Activated B cell treated with CpG ODN at 0.5 μM for 24 hours (primary cell): ENCODE measurements around the gene ATP11C. TPM values are rescaled to one million over a fixed set of nuclear protein-coding genes. Genes with fewer than 3 reads are reported as not detected.

Experiments
- ATAC-seq: fragments of 200-7000 bp; cut with Tn5 transposase; one replicate; pipeline ENCODE4 v1.10.0; 2021; ENCODE audit warnings: low read depth, mild to moderate bottlenecking, moderate library complexity
- CTCF ChIA-PET: fragments of 350-600 bp; sonication (Branson Sonifier 250); formaldehyde crosslinking; loops from one replicate; lab custom pipeline; 2021; ENCODE audit warnings: antibody characterized with exemption; lab: Charles Lee
- POLR2A ChIA-PET: fragments of 350-600 bp; sonication (Branson Sonifier 250); formaldehyde crosslinking; loops from one replicate; lab custom pipeline; 2021; ENCODE audit warnings: antibody characterized with exemption; lab: Charles Lee
- DNase-seq: peaks from one replicate; pipeline ENCODE4 v3.0.0; 2022
- H3K27ac Mint-ChIP-seq: one replicate; pipeline ENCODE4 v1.8.0; 2020; ENCODE audit warnings: mixed read lengths
- H3K27me3 Mint-ChIP-seq: one replicate; pipeline ENCODE4 v1.8.0; 2021; ENCODE audit warnings: mixed read lengths
- H3K36me3 Mint-ChIP-seq: one replicate; pipeline ENCODE4 v1.8.0; 2021; ENCODE audit warnings: low read depth, mixed read lengths
- H3K4me1 Mint-ChIP-seq: one replicate; pipeline ENCODE4 v1.8.0; 2021; ENCODE audit warnings: mixed read lengths
- H3K4me3 Mint-ChIP-seq: one replicate; pipeline ENCODE4 v1.8.0; 2020; ENCODE audit warnings: mild to moderate bottlenecking, mixed read lengths
- H3K9me3 Mint-ChIP-seq: one replicate; pipeline ENCODE4 v1.8.0; 2020; ENCODE audit warnings: mixed read lengths
- CTCF ChIP-seq: fragments of 200-600 bp; IDR thresholded peaks from one replicate; pipeline ENCODE4 v1.8.0; 2022; ENCODE audit warnings: antibody characterized with exemption, mild to moderate bottlenecking
- intact Hi-C: fragments of 100-400 bp; cut with micrococcal nuclease; formaldehyde crosslinking; loops from one replicate; pipeline ENCODE4 v1.15.1; 2024
- total RNA-seq: library from RNA; stranded (reverse); gene quantifications from 2 replicates; pipeline ENCODE4 v1.2.3, GENCODE V29; 2022

Gene ATP11C
- total RNA-seq, 1 donor from 2014 or later, result 19.7 TPM

- Mint-ChIP-seq H3K36me3 (peaks cover 6% of the 10 kb centered on the region), H3K4me3 (no peak overlapping the region)
- POLR2A ChIA-PET, result no interaction called here
Measured at GRCh38 chrX:139826065-139827044, 106.5 kb downstream of the ATP11C start.

GRCh38 chrX:139825618-139826017, 107.2 kb downstream of the ATP11C start:
- ATAC-seq, result no peak
- POLR2A ChIA-PET, result no interaction called here
- H3K27me3 Mint-ChIP-seq, result no peaks in the 10 kb centered on the region
- TF ChIP-seq CTCF, result no peak
- H3K4me1 Mint-ChIP-seq, result peaks cover 8% of the 10 kb centered on the region
- intact Hi-C loops, result loop anchor here (5.0 kb wide), 1 partner anchor 42 kb away; no protein-coding TSS in a partner anchor
- no peak for DNase-seq
- no peak overlapping the region for H3K27ac Mint-ChIP-seq
- CTCF ChIA-PET, result no interaction called here
- H3K9me3 Mint-ChIP-seq, result no peaks in the 10 kb centered on the region
- H3K36me3 Mint-ChIP-seq, result peaks cover 8% of the 10 kb centered on the region
- H3K4me3 Mint-ChIP-seq, result no peak overlapping the region

More at GRCh38 chrX:139826065-139827044, 106.5 kb downstream of the ATP11C start:
- Mint-ChIP-seq H3K9me3 (no peaks in the 10 kb centered on the region), H3K27ac (no peak overlapping the region), H3K4me1 (peaks cover 11% of the 10 kb centered on the region), H3K27me3 (no peaks in the 10 kb centered on the region)
- ATAC-seq (no peak), DNase-seq (no peak)
- no peak for TF ChIP-seq CTCF
- intact Hi-C loops, result loop anchor here (5.0 kb wide), 1 partner anchor 41 kb away; no protein-coding TSS in a partner anchor
- CTCF ChIA-PET, result no interaction called here

- Mint-ChIP-seq H3K27ac (no peak overlapping the region), H3K4me1 (peaks cover 8% of the 10 kb centered on the region), H3K27me3 (no peaks in the 10 kb centered on the region), H3K9me3 (no peaks in the 10 kb centered on the region), H3K4me3 (no peak overlapping the region), H3K36me3 (peaks cover 8% of the 10 kb centered on the region)
- no peak for ATAC-seq
- CTCF ChIA-PET, result no interaction called here
- POLR2A ChIA-PET, result no interaction called here
- no peak for TF ChIP-seq CTCF
- intact Hi-C loops, result no loop called here
- no peak for DNase-seq
Measured at GRCh38 chrX:139823806-139824205, 109.0 kb downstream of the ATP11C start.

- H3K4me3 Mint-ChIP-seq, result no peak overlapping the region
- ChIA-PET POLR2A (no interaction called here), CTCF (no interaction called here)
- DNase-seq, result no peak
- no peaks in the 10 kb centered on the region for H3K27me3 Mint-ChIP-seq
- H3K36me3 Mint-ChIP-seq, result peaks cover 30% of the 10 kb centered on the region
- no peak for TF ChIP-seq CTCF
- ATAC-seq, result no peak
- peaks cover 1% of the 10 kb centered on the region for H3K4me1 Mint-ChIP-seq
- intact Hi-C loops, result no loop called here
- no peak overlapping the region for H3K27ac Mint-ChIP-seq
- H3K9me3 Mint-ChIP-seq, result no peaks in the 10 kb centered on the region
Measured at GRCh38 chrX:139820358-139820984, 112.4 kb downstream of the ATP11C start.

GRCh38 chrX:139816204-139816603, 116.6 kb downstream of the ATP11C start:
- H3K4me1 Mint-ChIP-seq, result peaks cover 8% of the 10 kb centered on the region
- no peak overlapping the region for H3K4me3 Mint-ChIP-seq
- ATAC-seq, result no peak
- no peak for DNase-seq
- intact Hi-C loops, result no loop called here
- ChIA-PET POLR2A (interaction anchor here (0.6 kb wide), 1 partner anchor 15 kb away, joined by 3 read pairs; no protein-coding TSS in a partner anchor), CTCF (no interaction called here)
- no peak for TF ChIP-seq CTCF
- no peak overlapping the region for H3K27ac Mint-ChIP-seq
- H3K9me3 Mint-ChIP-seq, result no peaks in the 10 kb centered on the region
- peaks cover 48% of the 10 kb centered on the region for H3K36me3 Mint-ChIP-seq
- no peaks in the 10 kb centered on the region for H3K27me3 Mint-ChIP-seq
